ENCODE data around the gene ING2.

DNA sequence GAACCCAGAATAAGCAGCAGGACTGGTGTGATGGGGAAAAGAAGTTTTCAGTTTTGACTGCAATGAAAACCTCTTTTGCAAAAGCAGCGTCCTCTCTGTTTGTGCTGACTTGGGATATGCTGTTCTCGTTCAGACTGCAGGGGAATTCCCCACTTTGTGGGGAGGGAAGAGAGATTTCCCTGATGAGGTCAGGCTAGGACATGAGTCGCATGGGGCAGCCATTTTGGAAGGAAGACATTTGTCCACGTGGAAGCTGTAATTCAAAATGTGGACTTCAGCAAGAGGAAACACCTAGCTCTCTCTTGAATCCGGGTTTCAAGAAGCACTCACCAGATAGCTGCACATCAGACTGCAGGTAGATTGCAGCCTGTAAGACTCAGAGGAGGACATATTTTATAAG, 39.3 kb downstream of the ING2 start:
- no peak for TF ChIP-seq PRDM10 (tag by site-specific recombination; IDR thresholded peaks at IDR 0.05)
- no peak for TF ChIP-seq ZNF274 (IDR thresholded peaks at IDR 0.05; ENCODE audit: low read length)
- TF ChIP-seq ZNF274 (tag by site-specific recombination; IDR thresholded peaks at IDR 0.05; ENCODE audit: borderline replicate concordance), result no peak
- TF ChIP-seq CTCF (tag by site-specific recombination; IDR thresholded peaks at IDR 0.05), result no peak
- no peak for TF ChIP-seq YY1 (tag by site-specific recombination; IDR thresholded peaks at IDR 0.05)
- TF ChIP-seq, protein P1, sequence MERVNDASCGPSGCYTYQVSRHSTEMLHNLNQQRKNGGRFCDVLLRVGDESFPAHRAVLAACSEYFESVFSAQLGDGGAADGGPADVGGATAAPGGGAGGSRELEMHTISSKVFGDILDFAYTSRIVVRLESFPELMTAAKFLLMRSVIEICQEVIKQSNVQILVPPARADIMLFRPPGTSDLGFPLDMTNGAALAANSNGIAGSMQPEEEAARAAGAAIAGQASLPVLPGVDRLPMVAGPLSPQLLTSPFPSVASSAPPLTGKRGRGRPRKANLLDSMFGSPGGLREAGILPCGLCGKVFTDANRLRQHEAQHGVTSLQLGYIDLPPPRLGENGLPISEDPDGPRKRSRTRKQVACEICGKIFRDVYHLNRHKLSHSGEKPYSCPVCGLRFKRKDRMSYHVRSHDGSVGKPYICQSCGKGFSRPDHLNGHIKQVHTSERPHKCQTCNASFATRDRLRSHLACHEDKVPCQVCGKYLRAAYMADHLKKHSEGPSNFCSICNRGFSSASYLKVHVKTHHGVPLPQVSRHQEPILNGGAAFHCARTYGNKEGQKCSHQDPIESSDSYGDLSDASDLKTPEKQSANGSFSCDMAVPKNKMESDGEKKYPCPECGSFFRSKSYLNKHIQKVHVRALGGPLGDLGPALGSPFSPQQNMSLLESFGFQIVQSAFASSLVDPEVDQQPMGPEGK (tag by site-specific recombination; IDR thresholded peaks at IDR 0.05), result no peak
- TF ChIP-seq ZNF777 (tag by site-specific recombination; IDR thresholded peaks at IDR 0.05; ENCODE audit: borderline replicate concordance), result no peak

All from HEK293 (cell line).